Spinal cord (tissue), 10 donors: ENCODE results near the gene TOM1L2. TPM values are rescaled to one million over a fixed set of nuclear protein-coding genes. Genes with fewer than 3 reads are reported as not detected.

Experiments used
- DNase-seq, 6 donors: peaks; one replicate each; pipeline versions ENCODE4 v3.0.0 to v3.0.0-alpha.2; 2013 to 2015; ENCODE audit warnings: low spot score in 6 of 6, low read depth in 4 of 6
- H3K27ac ChIP-seq: one replicate; pipeline ENCODE4 v1.5.1; 2013; ENCODE audit warnings: low read depth, low read length, control low read depth
- H3K27me3 ChIP-seq: one replicate; pipeline ENCODE4 v1.6.1; 2013; ENCODE audit warnings: low read length; ENCODE audit not compliant: control insufficient read depth, insufficient read depth
- H3K36me3 ChIP-seq: one replicate; pipeline ENCODE4 v1.6.1; 2013; ENCODE audit warnings: low read length; ENCODE audit not compliant: control insufficient read depth, insufficient read depth
- H3K4me1 ChIP-seq: one replicate; pipeline ENCODE4 v1.6.1; 2013; ENCODE audit warnings: low read length; ENCODE audit not compliant: control insufficient read depth, insufficient read depth
- H3K4me3 ChIP-seq: one replicate; pipeline ENCODE4 v1.5.1; 2013; ENCODE audit warnings: low read depth, low read length, control low read depth
- H3K9me3 ChIP-seq: one replicate; pipeline ENCODE4 v1.6.1; 2013; ENCODE audit warnings: low read length; ENCODE audit not compliant: control insufficient read depth, insufficient read depth
- WGBS: methylation state at CpG from one replicate; pipeline ENCODE4 v1.1.5; 2013; ENCODE audit warnings: missing lambda C conversion rate; ENCODE audit not compliant: insufficient coverage; 5-methylcytosine and 5-hydroxymethylcytosine counted together
- polyA plus RNA-seq, 2 donors: library from polyadenylated mRNA; unstranded; fragments of 120-200 nt; gene quantifications; one replicate each; pipeline ENCODE4 v1.2.1, GENCODE V29; 2013; ENCODE audit not compliant: insufficient read length in 2 of 2
- total RNA-seq, 2 donors: library from RNA; depleted of rRNA in 1 of 2; stranded (reverse); fragments of 120-200 nt in 1 of 2; fragments of >200 nt in 1 of 2; gene quantifications; one replicate each; pipeline versions ENCODE4 v1.2.3 to v1.2.4, GENCODE V29; 2013 to 2014
- donor health status: healthy.

Gene TOM1L2
- total and polyA plus RNA-seq, 4 donors: 44.3 to 121 (median 75.7) TPM

DNA sequence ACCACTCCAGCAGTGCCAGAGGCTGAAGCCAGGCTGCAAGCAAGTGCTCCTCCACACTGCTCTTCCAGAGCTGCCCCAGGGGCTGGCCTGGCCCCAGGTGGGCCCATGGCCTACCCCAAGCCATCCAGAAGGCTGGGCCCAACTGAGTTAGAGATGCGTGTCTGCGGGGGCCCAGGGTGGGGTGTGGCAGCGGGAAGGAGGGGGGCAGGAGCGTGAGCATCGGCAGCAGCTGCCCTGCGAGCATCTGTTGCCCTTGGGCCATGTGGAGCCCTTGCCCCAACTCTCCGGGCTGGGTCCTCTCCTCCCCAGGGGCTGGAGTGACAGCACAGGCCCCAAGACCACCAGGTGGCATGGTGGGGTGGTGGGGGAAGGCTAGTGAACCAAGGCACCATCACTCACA is 128.1 kb downstream of the TOM1L2 start:
- Histone ChIP-seq H3K36me3 (peaks cover 49% of the 10 kb centered on the region), H3K27ac (no peak overlapping the region), H3K4me1 (peaks cover 53% of the 10 kb centered on the region), H3K9me3 (no peaks in the 10 kb centered on the region), H3K27me3 (no peaks in the 10 kb centered on the region), H3K4me3 (no peak overlapping the region)
- DNase-seq: no peak
- WGBS: 54% methylated on average over 7 of the region's 7 CpGs

DNA sequence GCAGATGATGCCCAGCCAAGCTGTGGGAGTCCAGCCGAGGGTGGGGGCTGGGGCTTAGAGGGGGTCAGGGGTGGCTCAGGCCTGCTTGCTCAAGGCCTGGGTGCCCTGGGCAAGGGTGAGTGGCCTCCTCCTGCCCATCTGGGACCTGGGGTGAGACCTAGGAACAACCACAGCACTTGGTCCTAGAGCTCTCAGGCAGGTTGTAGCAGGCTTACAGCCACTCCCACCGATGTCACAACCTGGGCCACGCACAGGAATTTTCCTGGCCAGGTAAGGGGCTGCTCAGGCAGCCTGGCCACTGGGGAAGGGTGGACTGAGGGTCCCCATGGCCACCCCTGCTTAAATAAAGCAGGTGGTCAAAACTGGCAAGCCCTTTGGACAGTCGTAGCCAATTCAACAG is 129.1 kb downstream of the TOM1L2 start:
- Histone ChIP-seq H3K9me3 (no peaks in the 10 kb centered on the region), H3K36me3 (peaks cover 39% of the 10 kb centered on the region), H3K27me3 (no peaks in the 10 kb centered on the region), H3K27ac (no peak overlapping the region), H3K4me1 (peaks cover 56% of the 10 kb centered on the region), H3K4me3 (no peak overlapping the region)
- no peak for DNase-seq
- 91% methylated on average over 3 of the region's 4 CpGs for WGBS

DNA sequence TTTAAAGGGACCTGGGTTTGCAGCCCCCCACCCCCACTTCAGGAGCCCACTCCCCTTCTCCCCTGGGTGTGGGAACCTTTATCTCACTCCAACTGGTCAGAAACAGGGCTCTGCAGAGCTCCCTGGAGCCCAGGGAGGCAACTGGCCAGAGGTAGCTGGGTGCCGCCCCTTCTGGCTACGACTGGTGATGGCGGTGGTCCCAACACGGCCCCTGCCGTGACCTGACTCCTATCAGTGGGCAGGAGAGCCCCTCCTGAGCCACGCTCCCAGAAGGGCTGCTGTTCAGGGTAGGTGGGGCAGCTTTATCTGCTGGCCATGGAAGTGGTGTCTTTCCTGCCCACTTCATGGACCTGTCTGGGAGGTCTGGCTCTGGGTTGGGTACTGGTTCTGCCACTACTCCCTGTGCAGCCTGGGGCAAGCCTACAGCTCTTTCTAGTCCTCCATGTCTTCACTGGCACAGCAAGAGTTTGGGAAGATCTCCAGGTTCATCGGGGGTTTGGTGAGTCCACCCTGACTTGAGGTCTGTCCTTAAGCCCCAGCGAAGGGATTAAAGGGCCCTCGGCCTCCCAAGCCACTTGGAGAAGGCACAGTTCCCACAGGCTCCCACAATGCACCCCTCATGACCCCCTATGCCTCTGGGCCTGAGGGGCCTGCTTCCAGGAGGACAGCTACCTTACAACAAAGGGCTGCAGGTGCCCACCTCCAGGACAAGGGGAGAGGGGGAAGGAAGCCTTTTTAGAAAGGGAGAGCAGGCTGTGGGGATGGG is 129.9 kb downstream of the TOM1L2 start:
- 79% methylated on average over 9 of the region's 9 CpGs for WGBS
- no peak overlapping the region for H3K4me3 ChIP-seq
- H3K27ac ChIP-seq: no peak overlapping the region
- peaks cover 64% of the 10 kb centered on the region for H3K4me1 ChIP-seq
- H3K36me3 ChIP-seq: peaks cover 31% of the 10 kb centered on the region
- DNase-seq: no peak
- no peaks in the 10 kb centered on the region for H3K27me3 ChIP-seq
- no peaks in the 10 kb centered on the region for H3K9me3 ChIP-seq

DNA sequence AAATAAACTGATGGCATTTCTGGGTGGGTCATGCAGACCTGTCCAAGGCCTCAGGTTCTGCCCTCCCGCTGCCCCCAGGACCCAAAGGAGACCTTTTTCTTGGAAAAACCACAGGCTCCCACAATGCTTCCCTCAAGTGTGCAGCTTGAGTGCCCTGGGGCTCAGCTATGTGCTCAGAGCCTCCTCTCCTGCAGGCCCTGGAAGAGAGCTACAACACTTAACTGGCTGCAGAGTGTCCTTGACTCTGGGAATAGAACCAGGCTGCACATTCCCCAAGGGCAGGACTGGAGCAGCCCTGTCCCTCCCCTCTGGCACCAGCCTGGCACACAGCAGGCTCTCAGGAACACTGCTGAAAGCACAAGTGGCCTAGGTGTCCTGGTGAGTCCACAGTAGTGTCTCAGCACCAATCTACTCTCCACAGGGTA is 130.6 kb downstream of the TOM1L2 start:
- Histone ChIP-seq H3K27ac (peak overlapping the region; percentile 99), H3K27me3 (no peaks in the 10 kb centered on the region), H3K4me3 (no peak overlapping the region), H3K4me1 (peaks cover 70% of the 10 kb centered on the region), H3K36me3 (peaks cover 24% of the 10 kb centered on the region), H3K9me3 (no peaks in the 10 kb centered on the region)
- 86% methylated on average over 1 of the region's 1 CpG for WGBS
- no peak for DNase-seq

DNA sequence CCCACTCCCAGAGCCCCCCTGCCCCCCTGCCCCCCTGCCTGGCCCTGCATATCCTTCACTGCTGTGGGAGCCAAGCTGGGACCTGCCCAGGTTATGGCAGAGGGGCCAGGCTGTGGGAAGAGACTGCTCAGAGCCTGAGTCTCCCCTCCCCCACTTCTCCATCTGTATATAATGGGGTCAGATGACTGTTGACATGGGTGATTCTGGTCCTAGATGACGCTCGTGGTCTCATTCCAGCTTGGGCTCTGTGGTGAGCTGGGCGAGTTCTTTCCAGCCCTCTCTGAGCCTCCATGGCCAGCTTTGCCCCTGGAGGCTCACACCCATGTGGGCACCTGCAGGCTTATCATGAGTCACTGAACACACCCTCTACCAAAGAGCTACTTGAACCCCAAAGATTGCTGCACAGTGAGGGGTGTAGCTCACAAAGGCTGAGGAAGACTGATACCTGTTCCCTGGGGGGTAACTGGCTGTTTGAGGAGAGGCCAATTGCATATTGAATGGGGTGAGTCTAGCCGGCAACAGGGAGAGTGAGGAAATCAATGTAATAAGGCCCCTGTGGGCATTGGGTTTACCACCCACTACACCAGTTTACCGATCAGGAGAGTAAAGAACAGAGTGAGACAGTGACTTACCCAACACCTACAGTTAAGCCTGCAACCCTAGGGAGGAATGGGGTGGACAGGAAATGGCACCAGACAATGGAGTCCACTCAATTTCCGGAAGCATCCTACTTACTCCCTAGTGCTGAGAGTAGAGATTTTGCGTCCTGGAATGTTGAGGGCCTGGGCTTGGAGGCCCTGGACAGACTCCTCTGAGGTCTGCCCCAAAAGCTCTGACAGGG is 131.2 kb downstream of the TOM1L2 start:
- Histone ChIP-seq H3K27me3 (no peaks in the 10 kb centered on the region), H3K36me3 (peaks cover 18% of the 10 kb centered on the region), H3K4me1 (peaks cover 71% of the 10 kb centered on the region), H3K9me3 (no peaks in the 10 kb centered on the region), H3K4me3 (no peak overlapping the region), H3K27ac (peak overlapping the region; percentile 99)
- DNase-seq: peak in 2 of 6 donors; percentile 32 to 53
- WGBS: 76% methylated on average over 2 of the region's 7 CpGs

DNA sequence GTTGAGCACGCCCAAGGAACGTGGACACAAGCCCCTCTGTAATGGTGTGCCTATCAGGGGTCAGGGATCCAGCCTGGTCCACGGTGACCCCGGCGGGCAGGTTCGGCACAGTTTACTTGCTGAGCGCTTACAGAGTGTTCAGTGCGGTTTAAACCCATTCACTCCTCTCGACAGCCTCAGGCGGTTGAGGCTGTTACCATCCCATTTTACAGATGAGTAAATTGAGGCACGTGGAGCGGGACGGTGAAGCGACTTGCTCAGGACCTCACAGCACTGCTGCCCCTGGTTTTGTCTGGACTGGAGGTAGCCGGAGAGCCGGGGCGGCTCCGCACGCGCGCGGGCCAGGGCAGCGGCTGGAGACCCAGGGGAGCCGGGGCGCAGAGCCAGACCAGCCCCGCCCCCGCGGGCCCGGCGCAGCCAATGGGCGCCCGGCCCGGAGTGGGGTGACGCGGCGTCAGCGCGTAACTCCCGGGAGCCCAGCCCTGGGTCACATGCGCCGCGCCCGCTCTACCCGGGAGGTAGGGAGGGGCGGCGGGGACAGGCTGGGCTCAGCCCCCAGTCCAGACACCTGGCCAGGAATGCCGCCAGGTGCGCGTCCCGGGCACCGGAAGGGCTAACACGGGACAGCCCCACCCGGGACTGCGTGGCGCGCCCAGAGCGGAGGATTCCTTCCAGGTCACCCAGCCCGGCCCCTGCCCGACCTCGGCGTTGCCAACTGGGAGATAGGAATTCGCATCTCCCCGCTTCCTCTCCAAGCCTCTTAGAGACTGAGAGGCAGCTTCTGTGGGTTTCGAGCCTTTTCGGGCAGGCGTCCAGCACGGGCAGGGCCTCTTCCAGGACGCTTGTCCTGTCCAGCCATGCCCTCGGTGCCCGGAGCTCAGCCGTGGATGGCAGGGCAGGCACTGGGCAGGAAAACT is 132.2 kb downstream of the TOM1L2 start:
- no peaks in the 10 kb centered on the region for H3K27me3 ChIP-seq
- DNase-seq: peak in 3 of 6 donors; percentile 64 to 94 (median 86)
- no peaks in the 10 kb centered on the region for H3K9me3 ChIP-seq
- H3K36me3 ChIP-seq: peaks cover 15% of the 10 kb centered on the region
- peaks cover 75% of the 10 kb centered on the region for H3K4me1 ChIP-seq
- peak overlapping the region; percentile 99 for H3K27ac ChIP-seq
- H3K4me3 ChIP-seq: peak overlapping the region; percentile 56
- 2% methylated on average over 69 of the region's 71 CpGs for WGBS

DNA sequence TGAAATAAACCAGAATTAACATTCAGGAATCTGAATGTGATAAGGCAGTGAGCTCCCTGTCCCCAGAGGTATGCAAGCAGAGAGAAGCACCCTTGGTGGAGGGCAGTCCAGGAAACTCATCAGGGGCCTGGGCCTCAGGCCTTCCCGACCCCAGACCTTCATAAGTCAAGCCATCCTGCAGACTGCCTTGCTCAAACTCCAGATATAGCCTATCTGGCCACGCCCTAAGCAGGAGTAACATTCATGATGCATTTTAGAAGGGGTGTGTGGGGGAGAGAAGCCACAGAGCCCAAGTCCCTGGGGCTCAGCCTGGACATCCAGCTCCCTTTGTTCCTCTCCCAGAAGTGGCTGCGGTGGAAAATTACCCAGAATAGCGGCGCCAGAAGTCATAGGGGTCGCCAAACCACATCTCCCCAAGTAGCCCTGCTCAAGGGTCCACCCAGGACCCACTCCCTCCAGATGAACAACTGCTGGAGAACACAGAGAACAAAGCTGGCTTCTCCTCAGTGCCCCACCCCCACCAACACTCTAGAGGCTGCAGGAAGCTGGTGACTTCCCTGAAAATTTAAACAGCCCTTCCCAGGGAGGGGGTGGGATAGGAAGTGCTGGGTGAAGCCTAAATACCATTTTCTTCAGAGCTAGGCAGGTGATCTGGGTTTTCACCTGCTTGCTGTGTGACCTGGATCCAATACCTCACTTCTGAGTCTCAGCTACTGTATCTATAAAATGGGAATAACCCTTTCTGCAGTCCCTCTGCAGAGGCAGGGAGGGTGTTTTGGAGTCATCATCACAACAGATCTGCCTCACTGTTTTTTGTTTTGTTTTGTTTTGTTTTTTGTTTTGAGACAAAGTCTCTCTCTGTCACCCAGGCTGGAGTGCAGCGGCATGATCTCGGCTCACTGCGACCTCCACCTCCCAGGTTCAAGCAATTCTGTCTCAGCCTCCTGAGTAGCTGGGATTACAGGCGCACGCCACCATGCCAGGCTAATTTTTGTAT is 133.9 kb downstream of the TOM1L2 start:
- Histone ChIP-seq H3K4me1 (peaks cover 71% of the 10 kb centered on the region), H3K27ac (peak overlapping the region; percentile 84), H3K27me3 (no peaks in the 10 kb centered on the region), H3K4me3 (no peak overlapping the region), H3K36me3 (peaks cover 5% of the 10 kb centered on the region), H3K9me3 (no peaks in the 10 kb centered on the region)
- DNase-seq: peak in 1 of 6 donors; percentile 53
- 56% methylated on average over 6 of the region's 11 CpGs for WGBS

DNA sequence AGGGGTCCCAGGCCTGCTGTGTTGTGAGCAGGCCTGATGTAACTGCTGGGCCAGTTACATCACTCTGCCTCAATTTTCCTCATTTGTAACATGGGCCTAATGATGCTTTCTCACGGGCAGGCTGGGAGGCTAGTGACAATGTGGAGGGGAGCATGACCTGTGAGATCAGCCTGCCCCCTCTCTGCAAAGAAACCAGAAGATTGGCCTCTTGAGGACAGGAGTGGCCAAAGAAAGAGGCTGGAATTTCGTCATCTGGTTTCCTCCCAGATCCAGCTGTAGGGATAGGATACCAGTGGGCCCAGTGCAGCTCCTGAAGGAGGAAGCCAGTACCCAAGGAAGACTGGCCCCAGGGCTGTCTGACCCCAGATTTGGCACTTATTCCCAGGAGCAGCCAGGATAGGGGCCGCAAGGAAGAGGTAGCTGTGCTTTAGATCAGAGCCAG is 134.8 kb downstream of the TOM1L2 start:
- H3K9me3 ChIP-seq: no peaks in the 10 kb centered on the region
- H3K4me3 ChIP-seq: peak overlapping the region; percentile 76
- H3K27me3 ChIP-seq: no peaks in the 10 kb centered on the region
- DNase-seq: no peak
- H3K4me1 ChIP-seq: peaks cover 68% of the 10 kb centered on the region
- peak overlapping the region; percentile 84 for H3K27ac ChIP-seq
- WGBS: 72% methylated on average over 3 of the region's 3 CpGs
- peaks cover 5% of the 10 kb centered on the region for H3K36me3 ChIP-seq
